Endodermal cell (in vitro differentiated cells): Measurements from ENCODE around the gene TBCB. TPM values are rescaled to one million over a fixed set of nuclear protein-coding genes. Genes with fewer than 3 reads are reported as not detected.

Experiments
- DNase-seq: peaks from one replicate; pipeline ENCODE4 v3.0.0-alpha.2; 2017
- H3K27ac ChIP-seq: 2 replicates; pipeline ENCODE4 v1.5.1; 2013; ENCODE audit warnings: mild to moderate bottlenecking, low read depth, low read length, moderate library complexity
- H3K27me3 ChIP-seq: 2 replicates; pipeline ENCODE4 v1.6.1; 2013; ENCODE audit warnings: mild to moderate bottlenecking, low read length, moderate library complexity; ENCODE audit not compliant: insufficient read depth, control insufficient read depth, poor library complexity, severe bottlenecking
- H3K36me3 ChIP-seq: 2 replicates; pipeline ENCODE4 v1.7.0; 2013; ENCODE audit warnings: mild to moderate bottlenecking, low read length, moderate library complexity; ENCODE audit not compliant: control insufficient read depth, insufficient read depth
- H3K4me1 ChIP-seq: one replicate; pipeline ENCODE4 v1.7.0; 2013; ENCODE audit warnings: low read length; ENCODE audit not compliant: control insufficient read depth, insufficient read depth
- H3K4me3 ChIP-seq: 2 replicates; pipeline ENCODE4 v1.5.1; 2013; ENCODE audit warnings: mild to moderate bottlenecking, low read length, moderate library complexity
- H3K9ac ChIP-seq: 2 replicates; pipeline ENCODE4 v1.6.1; 2013; ENCODE audit warnings: mild to moderate bottlenecking, low read length, moderate library complexity; ENCODE audit not compliant: poor library complexity, severe bottlenecking; ENCODE audit errors: extremely low read depth
- H3K9me3 ChIP-seq: 2 replicates; pipeline ENCODE4 v1.6.1; 2013; ENCODE audit warnings: mild to moderate bottlenecking, low read length, moderate library complexity; ENCODE audit not compliant: control insufficient read depth
- H3K27ac Mint-ChIP-seq: 2 replicates; pipeline ENCODE4 v1.8.0; 2020; ENCODE audit warnings: mixed read lengths
- H3K27me3 Mint-ChIP-seq: 2 replicates; pipeline ENCODE4 v1.8.0; 2021; ENCODE audit warnings: mild to moderate bottlenecking, mixed read lengths; ENCODE audit not compliant: insufficient read depth
- H3K36me3 Mint-ChIP-seq: 2 replicates; pipeline ENCODE4 v1.8.0; 2020; ENCODE audit warnings: low read depth, mixed read lengths
- H3K4me1 Mint-ChIP-seq: 2 replicates; pipeline ENCODE4 v1.8.0; 2020; ENCODE audit warnings: mixed read lengths
- H3K4me3 Mint-ChIP-seq: 2 replicates; pipeline ENCODE4 v1.8.0; 2020; ENCODE audit warnings: mild to moderate bottlenecking, moderate library complexity, mixed read lengths
- H3K9me3 Mint-ChIP-seq: 2 replicates; pipeline ENCODE4 v1.8.0; 2020; ENCODE audit warnings: mild to moderate bottlenecking, mixed read lengths
- CTCF ChIP-seq: fragments of 200-600 bp; sonication (generic); conservative IDR thresholded peaks from 2 replicates; pipeline ENCODE4 v1.5.0; 2021; ENCODE audit warnings: antibody characterized with exemption, mild to moderate bottlenecking
- WGBS, 2 experiments: methylation state at CpG; one replicate each; pipeline versions ENCODE4 v1.1.5 to v1.1.7; 2013; ENCODE audit warnings: missing lambda C conversion rate in 2 of 2, mixed read lengths in 1 of 2; ENCODE audit not compliant: insufficient coverage in 1 of 2, insufficient read length in 1 of 2; 5-methylcytosine and 5-hydroxymethylcytosine counted together
- total RNA-seq, 2 donors: library from RNA; stranded (reverse); fragmentation: NEBNext Ultra II Directional in 1 of 2; extraction: Animal tissue kit (Norgen Biotek cat#: 25700) in 1 of 2; gene quantifications; 2 replicates in 1 of 2; 3 replicates in 1 of 2; pipeline ENCODE4 v1.2.1, GENCODE V29; 2021

Gene TBCB
- total RNA-seq, 2 donors from 2014 or later: 189 to 194 TPM

DNA sequence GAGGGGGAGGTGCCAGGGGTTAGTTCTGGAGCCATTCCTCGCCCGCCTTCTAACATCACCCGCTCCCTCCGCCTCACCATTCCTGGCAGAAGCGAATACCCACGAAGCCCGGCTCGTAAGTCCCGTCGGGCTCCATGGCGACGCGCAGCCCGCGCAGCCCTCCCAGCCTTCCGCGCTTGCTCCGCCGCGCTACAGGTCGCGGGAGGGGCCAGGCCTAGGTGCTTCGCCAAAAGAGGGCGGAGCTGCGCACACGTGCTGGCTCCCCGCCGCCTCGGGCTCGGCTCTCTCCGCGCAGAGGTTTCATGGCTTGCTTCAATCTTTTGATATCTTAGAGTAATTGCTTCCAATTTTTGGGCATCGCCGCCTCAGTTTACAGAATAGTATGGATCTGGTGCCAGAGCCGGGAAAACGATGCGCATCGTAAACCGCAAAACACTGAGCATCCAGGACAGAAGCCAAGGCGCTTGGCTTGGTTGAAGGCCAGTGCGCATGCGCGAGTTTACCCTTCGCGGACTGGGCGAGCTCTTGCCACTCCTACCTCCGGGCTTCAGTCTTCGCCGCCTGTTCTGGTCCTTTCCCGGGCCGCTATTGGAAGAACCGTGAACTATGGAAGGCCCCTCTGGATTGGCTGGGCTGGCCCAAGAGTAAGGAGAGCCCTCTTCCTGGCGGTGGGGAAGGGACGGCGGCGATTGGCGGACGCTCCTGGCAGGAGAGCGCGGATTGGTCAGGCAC lies 381 bp upstream of the TBCB start, which contains the start of gene POLR2I:
Gene POLR2I, minus strand, starts transcription at position 155 of the 732 bp plus-strand sequence. Its CDS starts 19 bp downstream, at position 136.
- Mint-ChIP-seq H3K36me3 (peaks cover 42% of the 10 kb centered on the region), H3K4me3 (peak within 1 kb of the TSS; percentile 94), H3K27me3 (no peaks in the 10 kb centered on the region), H3K4me1 (peaks cover 14% of the 10 kb centered on the region), H3K9me3 (no peaks in the 10 kb centered on the region), H3K27ac (peak within 1 kb of the TSS; percentile 97)
- WGBS, 2 experiments: 0% methylated on average over 39 to 60 of the region's 60 CpGs
- DNase-seq: peak; percentile 100
- H3K4me1 ChIP-seq: no peaks in the 10 kb centered on the region
- no peaks in the 10 kb centered on the region for H3K27me3 ChIP-seq
- H3K9me3 ChIP-seq: no peaks in the 10 kb centered on the region
- H3K9ac ChIP-seq: peak within 1 kb of the TSS; percentile 82
- peak within 1 kb of the TSS; percentile 97 for H3K4me3 ChIP-seq
- H3K36me3 ChIP-seq: peaks cover 34% of the 10 kb centered on the region
- peak within 1 kb of the TSS; percentile 70 for H3K27ac ChIP-seq
- TF ChIP-seq CTCF: no peak

- no peak for TF ChIP-seq CTCF
- Histone ChIP-seq H3K4me3 (peak overlapping the region; percentile 97), H3K9ac (peak overlapping the region; percentile 2), H3K36me3 (peaks cover 43% of the 10 kb centered on the region), H3K27me3 (no peaks in the 10 kb centered on the region), H3K9me3 (no peaks in the 10 kb centered on the region), H3K27ac (no peak overlapping the region), H3K4me1 (no peaks in the 10 kb centered on the region)
- DNase-seq: no peak
- no peak overlapping the region for H3K27ac Mint-ChIP-seq
- no peaks in the 10 kb centered on the region for H3K9me3 Mint-ChIP-seq
- WGBS, 2 experiments: 93 to 100% methylated on average over 1 of the region's 1 CpG
- peak overlapping the region; percentile 94 for H3K4me3 Mint-ChIP-seq
- H3K4me1 Mint-ChIP-seq: peaks cover 19% of the 10 kb centered on the region
- peaks cover 47% of the 10 kb centered on the region for H3K36me3 Mint-ChIP-seq
- no peaks in the 10 kb centered on the region for H3K27me3 Mint-ChIP-seq
Observed at GRCh38 chr19:36116344-36116637, 1.0 kb downstream of the TBCB start.

- no peaks in the 10 kb centered on the region for H3K9me3 ChIP-seq
- H3K27me3 ChIP-seq: no peaks in the 10 kb centered on the region
Observed at GRCh38 chr19:36120092-36120983, 5.1 kb downstream of the TBCB start.

More at GRCh38 chr19:36120092-36120983, 5.1 kb downstream of the TBCB start:
- Histone ChIP-seq H3K27ac (peak overlapping the region; percentile 32), H3K4me1 (no peaks in the 10 kb centered on the region), H3K4me3 (no peak overlapping the region), H3K9ac (no peak overlapping the region), H3K36me3 (peaks cover 57% of the 10 kb centered on the region)
- Mint-ChIP-seq H3K9me3 (no peaks in the 10 kb centered on the region), H3K27ac (no peak overlapping the region), H3K36me3 (peaks cover 60% of the 10 kb centered on the region), H3K4me1 (peaks cover 10% of the 10 kb centered on the region), H3K4me3 (no peak overlapping the region), H3K27me3 (no peaks in the 10 kb centered on the region)
- TF ChIP-seq CTCF: no peak
- no peak for DNase-seq
- WGBS, 2 experiments: 87 to 92% methylated on average over 13 to 26 of the region's 26 CpGs
